Heart left ventricle (tissue), 13 donors: ENCODE data around the gene PTOV1.

Source experiments
- POLR2A ChIP-seq, 2 donors: fragments of 450-650 bp; IDR thresholded peaks; one replicate each; pipeline ENCODE4 v1.6.1; 2017; ENCODE audit warnings: antibody characterized with exemption in 2 of 2, mild to moderate bottlenecking in 2 of 2, moderate library complexity in 2 of 2
- TF ChIP-seq, protein P1 (sequence below), 12 donors: fragments of 200-600 bp; sonication (generic) in 4 of 12; IDR thresholded peaks; one replicate each; pipeline versions ENCODE4 v1.5.0 to v1.8.0; 2018 to 2022; ENCODE audit warnings: antibody characterized with exemption in 12 of 12, mild to moderate bottlenecking in 5 of 12
- donor health status: ischemic (EF 13 %, LVEDD 7.1; RV severe dilation, severe dysfunction).
- donor health status: DM: no; HTN: yes; CAD: no.
- donor health status: DM: no; HTN: no; CAD: no.
- donor health status: ischemic (EF 25% LVEDD 6.9; RV normal size, moderate dysfunction).
- donor health status: ischemic (EF 25% LVEDD 5.7; RV mildly dilated, moderate dysfunction).
- donor health status: ischemic (EF 35%, LVEDD 5.7; RV mildly dilated, moderate dysfunction).
- donor health status: nonischemic (EF 11% LVEDD 7.7; RV severe dilation, severe dysfunction).
- donor health status: DM: yes; HTN: yes; CAD: no.
- donor health status: PGD.
- donor health status: ischemic (EF 29% LVEDD 5.4; RV normal size, mild dysfunction).
- donor health status: nonischemic (EF 23%, LVEDD 6.1; RV moderate dilation, normal function).

DNA sequence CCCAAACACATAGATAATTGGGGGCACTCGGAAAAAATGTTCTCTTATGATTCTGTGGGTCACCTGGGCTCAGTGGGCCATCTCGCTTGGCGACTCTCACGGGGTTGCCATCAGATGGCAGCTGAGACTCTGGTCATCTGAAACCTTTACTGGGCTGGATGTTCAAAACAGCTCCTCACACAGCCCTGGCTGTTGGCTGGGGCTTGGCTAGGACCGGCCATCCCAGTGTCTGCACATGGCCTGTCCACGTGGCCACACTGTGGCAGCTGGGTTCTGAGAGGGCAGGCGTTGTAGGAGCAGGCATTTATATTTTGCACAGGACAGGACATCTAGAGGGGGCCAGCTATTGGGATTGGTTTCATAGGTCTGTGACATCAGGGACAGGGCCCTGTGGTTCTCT lies 17.4 kb upstream of the PTOV1 start:
- TF ChIP-seq, protein P1, sequence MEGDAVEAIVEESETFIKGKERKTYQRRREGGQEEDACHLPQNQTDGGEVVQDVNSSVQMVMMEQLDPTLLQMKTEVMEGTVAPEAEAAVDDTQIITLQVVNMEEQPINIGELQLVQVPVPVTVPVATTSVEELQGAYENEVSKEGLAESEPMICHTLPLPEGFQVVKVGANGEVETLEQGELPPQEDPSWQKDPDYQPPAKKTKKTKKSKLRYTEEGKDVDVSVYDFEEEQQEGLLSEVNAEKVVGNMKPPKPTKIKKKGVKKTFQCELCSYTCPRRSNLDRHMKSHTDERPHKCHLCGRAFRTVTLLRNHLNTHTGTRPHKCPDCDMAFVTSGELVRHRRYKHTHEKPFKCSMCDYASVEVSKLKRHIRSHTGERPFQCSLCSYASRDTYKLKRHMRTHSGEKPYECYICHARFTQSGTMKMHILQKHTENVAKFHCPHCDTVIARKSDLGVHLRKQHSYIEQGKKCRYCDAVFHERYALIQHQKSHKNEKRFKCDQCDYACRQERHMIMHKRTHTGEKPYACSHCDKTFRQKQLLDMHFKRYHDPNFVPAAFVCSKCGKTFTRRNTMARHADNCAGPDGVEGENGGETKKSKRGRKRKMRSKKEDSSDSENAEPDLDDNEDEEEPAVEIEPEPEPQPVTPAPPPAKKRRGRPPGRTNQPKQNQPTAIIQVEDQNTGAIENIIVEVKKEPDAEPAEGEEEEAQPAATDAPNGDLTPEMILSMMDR (IDR thresholded peaks at IDR 0.05) = no peak
- no peak for TF ChIP-seq POLR2A (IDR thresholded peaks at IDR 0.05)
